Right lobe of liver (tissue), 4 donors: Measurements from ENCODE around the gene MRPS31.

ENCODE experiments used
- CTCF ChIP-seq, 4 donors: fragments of 200-600 bp in 3 of 4; fragments of 450-650 bp in 1 of 4; IDR thresholded peaks; one replicate each; pipeline versions ENCODE4 v1.5.1 to v1.8.0; 2016 to 2022; ENCODE audit warnings: antibody characterized with exemption in 4 of 4, mild to moderate bottlenecking in 2 of 4
- POLR2A ChIP-seq: fragments of 450-650 bp; IDR thresholded peaks from one replicate; pipeline ENCODE4 v1.6.1; 2017; ENCODE audit warnings: antibody characterized with exemption, mild to moderate bottlenecking
- donor health status: DM: no; HTN: no; CAD: no.
- donor health status: DM: no; HTN: no; CAD: no.
- donor health status: DM: no; HTN: yes; CAD: no.

- TF ChIP-seq CTCF (IDR thresholded peaks at IDR 0.05): no peak
- TF ChIP-seq POLR2A: no peak
Measured at GRCh38 chr13:40692946-40693345, 78.0 kb downstream of the MRPS31 start.
